ENCODE measurements around the gene RELL1. TPM values are rescaled to one million over a fixed set of nuclear protein-coding genes. Genes with fewer than 3 reads are reported as not detected.

The RELL1 gene
- total RNA-seq, 2 experiments from 2014 or later: 41.9 to 43.2 TPM

GRCh38 chr4:37586194-37586593 lies 100.0 kb downstream of the RELL1 start:
- ATAC-seq (no peak), DNase-seq (no peak)
- no peak overlapping the region for H3K27ac Mint-ChIP-seq
- H3K9me3 Mint-ChIP-seq (ENCODE audit: insufficient read depth): no peaks in the 10 kb centered on the region
- peaks cover 3% of the 10 kb centered on the region for H3K4me1 Mint-ChIP-seq (ENCODE audit: low read depth)
- peaks cover 6% of the 10 kb centered on the region for H3K36me3 Mint-ChIP-seq (ENCODE audit: low read depth)
- ChIA-PET CTCF (no interaction called here), POLR2A (no interaction called here)
- no peak overlapping the region for H3K4me3 Mint-ChIP-seq
- peaks cover 4% of the 10 kb centered on the region for H3K27me3 Mint-ChIP-seq (ENCODE audit: low read depth)

- Mint-ChIP-seq H3K4me3 (no peak overlapping the region), H3K27ac (no peak overlapping the region), H3K4me1 (ENCODE audit: low read depth) (peaks cover 3% of the 10 kb centered on the region), H3K9me3 (ENCODE audit: insufficient read depth) (no peaks in the 10 kb centered on the region), H3K27me3 (ENCODE audit: low read depth) (peaks cover 4% of the 10 kb centered on the region), H3K36me3 (ENCODE audit: low read depth) (peaks cover 6% of the 10 kb centered on the region)
- DNase-seq (no peak), ATAC-seq (no peak)
- ChIA-PET POLR2A (no interaction called here), CTCF (no interaction called here)
Observed at GRCh38 chr4:37584493-37585060, 101.6 kb downstream of the RELL1 start.

- H3K27ac Mint-ChIP-seq: no peak overlapping the region
- peaks cover 4% of the 10 kb centered on the region for H3K27me3 Mint-ChIP-seq (ENCODE audit: low read depth)
- H3K4me3 Mint-ChIP-seq: no peak overlapping the region
- H3K9me3 Mint-ChIP-seq (ENCODE audit: insufficient read depth): peaks cover 4% of the 10 kb centered on the region
- H3K4me1 Mint-ChIP-seq (ENCODE audit: low read depth): peaks cover 3% of the 10 kb centered on the region
- ATAC-seq: no peak
- peaks cover 6% of the 10 kb centered on the region for H3K36me3 Mint-ChIP-seq (ENCODE audit: low read depth)
- ChIA-PET CTCF (no interaction called here), POLR2A (no interaction called here)
- DNase-seq: no peak
Observed at GRCh38 chr4:37584071-37584470, 102.1 kb downstream of the RELL1 start.

GRCh38 chr4:37573566-37573965 lies 112.6 kb downstream of the RELL1 start:
- ATAC-seq: no peak
- Mint-ChIP-seq H3K27ac (no peak overlapping the region), H3K27me3 (ENCODE audit: low read depth) (peaks cover 5% of the 10 kb centered on the region), H3K4me3 (no peak overlapping the region), H3K4me1 (ENCODE audit: low read depth) (no peaks in the 10 kb centered on the region), H3K36me3 (ENCODE audit: low read depth) (no peaks in the 10 kb centered on the region), H3K9me3 (ENCODE audit: insufficient read depth) (peaks cover 5% of the 10 kb centered on the region)
- DNase-seq: no peak
- ChIA-PET POLR2A (no interaction called here), CTCF (no interaction called here)

- Mint-ChIP-seq H3K27me3 (ENCODE audit: low read depth) (no peaks in the 10 kb centered on the region), H3K4me3 (no peak overlapping the region), H3K4me1 (ENCODE audit: low read depth) (no peaks in the 10 kb centered on the region), H3K9me3 (ENCODE audit: insufficient read depth) (no peaks in the 10 kb centered on the region), H3K27ac (no peak overlapping the region), H3K36me3 (ENCODE audit: low read depth) (no peaks in the 10 kb centered on the region)
- ATAC-seq (no peak), DNase-seq (no peak)
- CTCF ChIA-PET: interaction anchor here (1.0 to 1.9 kb wide), 2 partner anchors 35 to 116 kb away, joined by 3 to 6 read pairs; no protein-coding TSS in a partner anchor
- POLR2A ChIA-PET: no interaction called here
Observed at GRCh38 chr4:37568489-37568888, 117.7 kb downstream of the RELL1 start.

- H3K4me1 Mint-ChIP-seq (ENCODE audit: low read depth): no peaks in the 10 kb centered on the region
- no peak for DNase-seq
- ATAC-seq: no peak
- no peaks in the 10 kb centered on the region for H3K36me3 Mint-ChIP-seq (ENCODE audit: low read depth)
- no peak overlapping the region for H3K27ac Mint-ChIP-seq
- ChIA-PET POLR2A (no interaction called here), CTCF (interaction anchor here (1.9 kb wide), 1 partner anchor 35 kb away, joined by 6 read pairs; no protein-coding TSS in a partner anchor)
- no peaks in the 10 kb centered on the region for H3K27me3 Mint-ChIP-seq (ENCODE audit: low read depth)
- H3K9me3 Mint-ChIP-seq (ENCODE audit: insufficient read depth): no peaks in the 10 kb centered on the region
- H3K4me3 Mint-ChIP-seq: no peak overlapping the region
Observed at GRCh38 chr4:37567836-37568235, 118.3 kb downstream of the RELL1 start.

- no peaks in the 10 kb centered on the region for H3K9me3 Mint-ChIP-seq (ENCODE audit: insufficient read depth)
- H3K27me3 Mint-ChIP-seq (ENCODE audit: low read depth): no peaks in the 10 kb centered on the region
- no peak overlapping the region for H3K27ac Mint-ChIP-seq
- no peaks in the 10 kb centered on the region for H3K4me1 Mint-ChIP-seq (ENCODE audit: low read depth)
- ChIA-PET CTCF (no interaction called here), POLR2A (no interaction called here)
- no peaks in the 10 kb centered on the region for H3K36me3 Mint-ChIP-seq (ENCODE audit: low read depth)
- ATAC-seq (no peak), DNase-seq (no peak)
- no peak overlapping the region for H3K4me3 Mint-ChIP-seq
Observed at GRCh38 chr4:37562592-37562991, 123.6 kb downstream of the RELL1 start.

- Mint-ChIP-seq H3K9me3 (ENCODE audit: insufficient read depth) (no peaks in the 10 kb centered on the region), H3K4me3 (no peak overlapping the region), H3K36me3 (ENCODE audit: low read depth) (no peaks in the 10 kb centered on the region), H3K4me1 (ENCODE audit: low read depth) (no peaks in the 10 kb centered on the region), H3K27me3 (ENCODE audit: low read depth) (no peaks in the 10 kb centered on the region), H3K27ac (no peak overlapping the region)
- DNase-seq (no peak), ATAC-seq (no peak)
- CTCF ChIA-PET: no interaction called here
- POLR2A ChIA-PET: no interaction called here
Observed at GRCh38 chr4:37561803-37562207, 124.4 kb downstream of the RELL1 start.

- Mint-ChIP-seq H3K9me3 (ENCODE audit: insufficient read depth) (no peaks in the 10 kb centered on the region), H3K36me3 (ENCODE audit: low read depth) (no peaks in the 10 kb centered on the region), H3K27ac (no peak overlapping the region), H3K4me3 (no peak overlapping the region), H3K4me1 (ENCODE audit: low read depth) (no peaks in the 10 kb centered on the region), H3K27me3 (ENCODE audit: low read depth) (no peaks in the 10 kb centered on the region)
- POLR2A ChIA-PET: no interaction called here
- ATAC-seq (no peak), DNase-seq (no peak)
- CTCF ChIA-PET: no interaction called here
Observed at GRCh38 chr4:37561196-37561802, 124.9 kb downstream of the RELL1 start.

Other genes starting within 250 kb of the RELL1 start
- gene PGM2, start 140.3 kb upstream of the RELL1 start, total RNA-seq: 10 to 100 TPM; 49.2 to 54.5 TPM
- gene TBC1D1, start 204.7 kb upstream of the RELL1 start, total RNA-seq: 10 to 100 TPM; 84.4 to 87.6 TPM